WTC11 (cell line): ENCODE data around the gene ERLEC1. TPM values are rescaled to one million over a fixed set of nuclear protein-coding genes. Genes with fewer than 3 reads are reported as not detected.

ENCODE experiments used
- ATAC-seq: fragments of 200-7000 bp; cut with Tn5 transposase; 2 replicates; pipeline ENCODE4 v1.10.0; 2021; ENCODE audit warnings: mild to moderate bottlenecking, moderate library complexity
- CTCF ChIA-PET: fragments of 300-600 bp; sonication (Branson Sonifier 250); formaldehyde crosslinking; loops from one replicate; lab custom pipeline; 2021; ENCODE audit warnings: antibody characterized with exemption; lab: Charles Lee
- POLR2A ChIA-PET: fragments of 350-600 bp; sonication (Branson Sonifier 250); formaldehyde crosslinking; loops from one replicate; lab custom pipeline; 2021; ENCODE audit warnings: antibody characterized with exemption; lab: Charles Lee
- DNase-seq: peaks from one replicate; pipeline ENCODE4 v3.0.0; 2021; ENCODE audit warnings: low spot score
- H3K27ac Mint-ChIP-seq: 2 replicates; pipeline ENCODE4 v1.8.0; 2021; ENCODE audit warnings: mixed read lengths
- H3K27me3 Mint-ChIP-seq: 2 replicates; pipeline ENCODE4 v1.8.0; 2021; ENCODE audit warnings: low read depth, mild to moderate bottlenecking, moderate library complexity, mixed read lengths
- H3K36me3 Mint-ChIP-seq: 2 replicates; pipeline ENCODE4 v1.8.0; 2021; ENCODE audit warnings: mixed read lengths
- H3K4me1 Mint-ChIP-seq: 2 replicates; pipeline ENCODE4 v1.8.0; 2022; ENCODE audit warnings: mixed read lengths
- H3K4me3 Mint-ChIP-seq: 2 replicates; pipeline ENCODE4 v1.8.0; 2021; ENCODE audit warnings: mild to moderate bottlenecking, moderate library complexity, mixed read lengths
- H3K9me3 Mint-ChIP-seq: 2 replicates; pipeline ENCODE4 v1.8.0; 2021; ENCODE audit warnings: mixed read lengths
- ATF3 ChIP-seq: sonication (generic); formaldehyde crosslinking; conservative IDR thresholded peaks from 2 replicates; pipeline ENCODE4 v1.8.1; 2022; ENCODE audit warnings: mild to moderate bottlenecking, missing genetic modification reagents
- E2F1 ChIP-seq: sonication (generic); formaldehyde crosslinking; IDR thresholded peaks from 2 replicates; pipeline ENCODE4 v1.8.0; 2022; ENCODE audit warnings: mild to moderate bottlenecking, missing genetic modification reagents
- ELF4 ChIP-seq: sonication (generic); formaldehyde crosslinking; IDR thresholded peaks from 2 replicates; pipeline ENCODE4 v1.8.1; 2022; ENCODE audit warnings: low read depth, mild to moderate bottlenecking, moderate library complexity, missing genetic modification reagents
- EMX1 ChIP-seq: fragments of 250-450 bp; sonication (Bioruptor Pico); IDR thresholded peaks from 2 replicates; pipeline ENCODE4 v1.8.0; 2021; ENCODE audit warnings: mild to moderate bottlenecking
- GRHL2 ChIP-seq: fragments of 250-450 bp; sonication (Bioruptor Pico); IDR thresholded peaks from 2 replicates; pipeline ENCODE4 v1.8.0; 2022; ENCODE audit warnings: mild to moderate bottlenecking, moderate library complexity; ENCODE audit not compliant: insufficient replicate concordance, severe bottlenecking
- MLX ChIP-seq: sonication (generic); formaldehyde crosslinking; IDR thresholded peaks from 2 replicates; pipeline ENCODE4 v1.8.1; 2023; ENCODE audit warnings: mild to moderate bottlenecking, missing genetic modification reagents, moderate library complexity
- MXD4 ChIP-seq: fragments of 250-450 bp; sonication (Bioruptor Pico); IDR thresholded peaks from 2 replicates; pipeline ENCODE4 v1.8.0; 2021; ENCODE audit warnings: mild to moderate bottlenecking, moderate library complexity, borderline replicate concordance
- MYBL2 ChIP-seq: sonication (generic); formaldehyde crosslinking; IDR thresholded peaks from 2 replicates; pipeline ENCODE4 v1.8.1; 2023; ENCODE audit warnings: mild to moderate bottlenecking, moderate library complexity, missing genetic modification reagents
- NFATC4 ChIP-seq: fragments of 250-450 bp; sonication (Bioruptor Pico); IDR thresholded peaks from 2 replicates; pipeline ENCODE4 v1.9.0; 2021; ENCODE audit warnings: mild to moderate bottlenecking
- NFYB ChIP-seq: sonication (generic); formaldehyde crosslinking; conservative IDR thresholded peaks from 2 replicates; pipeline ENCODE4 v1.8.0; 2022; ENCODE audit warnings: low read depth, missing genetic modification reagents
- NR3C1 ChIP-seq: sonication (generic); formaldehyde crosslinking; conservative IDR thresholded peaks from 2 replicates; pipeline ENCODE4 v1.8.1; 2023; ENCODE audit warnings: low read depth, mild to moderate bottlenecking, missing genetic modification reagents
- PRDM15 ChIP-seq: sonication (generic); formaldehyde crosslinking; IDR thresholded peaks from 2 replicates; pipeline ENCODE4 v1.8.0; 2022; ENCODE audit warnings: missing genetic modification reagents
- PREB ChIP-seq: sonication (generic); formaldehyde crosslinking; IDR thresholded peaks from 2 replicates; pipeline ENCODE4 v1.8.1; 2022; ENCODE audit warnings: mild to moderate bottlenecking, missing genetic modification reagents, moderate library complexity, borderline replicate concordance
- PRRX2 ChIP-seq: fragments of 250-450 bp; sonication (Bioruptor Pico); IDR thresholded peaks from 2 replicates; pipeline ENCODE4 v1.8.0; 2021; ENCODE audit warnings: mild to moderate bottlenecking
- SMAD4 ChIP-seq: sonication (generic); formaldehyde crosslinking; IDR thresholded peaks from 2 replicates; pipeline ENCODE4 v1.8.0; 2022; ENCODE audit warnings: mild to moderate bottlenecking, missing genetic modification reagents
- USF1 ChIP-seq: sonication (generic); formaldehyde crosslinking; IDR thresholded peaks from 2 replicates; pipeline ENCODE4 v1.8.0; 2022; ENCODE audit warnings: mild to moderate bottlenecking, missing genetic modification reagents
- USF2 ChIP-seq: sonication (generic); formaldehyde crosslinking; IDR thresholded peaks from 2 replicates; pipeline ENCODE4 v1.8.1; 2023; ENCODE audit warnings: mild to moderate bottlenecking, missing genetic modification reagents, moderate library complexity
- ZBTB43 ChIP-seq: sonication (generic); formaldehyde crosslinking; IDR thresholded peaks from 2 replicates; pipeline ENCODE4 v1.8.1; 2023; ENCODE audit warnings: mild to moderate bottlenecking, missing genetic modification reagents
- ZNF121 ChIP-seq: sonication (generic); formaldehyde crosslinking; IDR thresholded peaks from 2 replicates; pipeline ENCODE4 v1.8.0; 2023; ENCODE audit warnings: missing genetic modification reagents
- ZNF317 ChIP-seq: sonication (generic); formaldehyde crosslinking; IDR thresholded peaks from 2 replicates; pipeline ENCODE4 v1.8.1; 2023; ENCODE audit warnings: low read depth, mild to moderate bottlenecking, moderate library complexity, missing genetic modification reagents, borderline replicate concordance
- ZNF396 ChIP-seq: fragments of 250-450 bp; sonication (Bioruptor Pico); IDR thresholded peaks from 2 replicates; pipeline ENCODE4 v1.8.0; 2021; ENCODE audit warnings: mild to moderate bottlenecking, moderate library complexity, borderline replicate concordance
- ZNF416 ChIP-seq: fragments of 250-450 bp; sonication (Bioruptor Pico); IDR thresholded peaks from 2 replicates; pipeline ENCODE4 v1.9.0; 2021; ENCODE audit warnings: mild to moderate bottlenecking, inconsistent platforms
- total RNA-seq: library from RNA; stranded (reverse); gene quantifications from 3 replicates; pipeline ENCODE4 v1.2.3, GENCODE V29; 2021

Gene ERLEC1
- total RNA-seq, 1 experiment from 2014 or later: 26.5 TPM

GRCh38 chr2:53785366-53785765 is 1.5 kb upstream of the ERLEC1 start:
- Mint-ChIP-seq H3K4me3 (peak overlapping the region; percentile 98), H3K27me3 (no peaks in the 10 kb centered on the region), H3K9me3 (no peaks in the 10 kb centered on the region)
- TF ChIP-seq NFYB (no peak), USF1 (CRISPR knock-in tag) (no peak), EMX1 (CRISPR knock-in tag) (no peak), MLX (CRISPR knock-in tag) (no peak)
- TF ChIP-seq, all 79 proteins: peak for 0
- ChIA-PET POLR2A (no interaction called here), CTCF (no interaction called here)
- H3K36me3 Mint-ChIP-seq: 0 out of 2 replicates have a peak, but pooled peaks cover 10% of the 10 kb centered on the region
- no peak overlapping the region; the same call in none of the 2 replicates for H3K27ac Mint-ChIP-seq
- peaks cover 44% of the 10 kb centered on the region for H3K4me1 Mint-ChIP-seq
- no peak for ATAC-seq
- no peak for DNase-seq

- Mint-ChIP-seq H3K27ac (peak overlapping the region; percentile 99), H3K27me3 (no peaks in the 10 kb centered on the region), H3K9me3 (no peaks in the 10 kb centered on the region), H3K4me3 (peak overlapping the region; percentile 98), H3K36me3 (0 out of 2 replicates have a peak, but pooled peaks cover 5% of the 10 kb centered on the region), H3K4me1 (peaks cover 44% of the 10 kb centered on the region)
- no peak for DNase-seq
- TF ChIP-seq NR3C1 (CRISPR knock-in tag): no peak
- no peak for TF ChIP-seq ZNF416 (CRISPR knock-in tag)
- TF ChIP-seq ZNF317: no peak
- no peak for TF ChIP-seq SMAD4 (CRISPR knock-in tag)
- TF ChIP-seq ATF3: no peak
- TF ChIP-seq EMX1 (CRISPR knock-in tag): no peak
- TF ChIP-seq ZNF121 (CRISPR knock-in tag): no peak
- no peak for TF ChIP-seq NFATC4 (CRISPR knock-in tag)
- TF ChIP-seq MXD4 (CRISPR knock-in tag): no peak
- TF ChIP-seq ZBTB43: no peak
- no peak for TF ChIP-seq ELF4 (CRISPR knock-in tag)
- ChIA-PET POLR2A (interaction anchor here (1.5 to 1.6 kb wide), 2 partner anchors 10 to 19 kb away, joined by 5 to 11 read pairs; partner anchors contain the start of gene CHAC2), CTCF (interaction anchor here (0.7 kb wide), 1 partner anchor 18 kb away, joined by 3 read pairs; the partner anchor contains the start of gene CHAC2)
- ATAC-seq: peak; percentile 4
These were observed 516 bp upstream of the ERLEC1 start for GRCh38 chr2:53786352-53786704.

GRCh38 chr2:53787614-53788289 is 908 bp downstream of the ERLEC1 start:
- ChIA-PET CTCF (no interaction called here), POLR2A (no interaction called here)
- no peaks in the 10 kb centered on the region for H3K27me3 Mint-ChIP-seq
- peak overlapping the region; percentile 98 for H3K4me3 Mint-ChIP-seq
- ATAC-seq: no peak
- H3K4me1 Mint-ChIP-seq: peaks cover 36% of the 10 kb centered on the region
- H3K27ac Mint-ChIP-seq: peak overlapping the region; percentile 96
- DNase-seq: no peak
- H3K9me3 Mint-ChIP-seq: no peaks in the 10 kb centered on the region
- H3K36me3 Mint-ChIP-seq: no peaks in the 10 kb centered on the region
- TF ChIP-seq USF2 (CRISPR knock-in tag) (no peak), ZNF396 (CRISPR knock-in tag) (no peak), PRDM15 (no peak), GRHL2 (no peak), PRRX2 (CRISPR knock-in tag) (no peak), E2F1 (CRISPR knock-in tag) (no peak), MYBL2 (CRISPR knock-in tag) (no peak), PREB (CRISPR knock-in tag) (no peak), ZNF317 (no peak)
